LoVo (cell line): ENCODE measurements around the gene HDAC7.

Experiments
- DNase-seq: peaks from one replicate; pipeline ENCODE4 v3.0.0-alpha.2; 2016; ENCODE audit warnings: low spot score

HDAC7 gene

DNA sequence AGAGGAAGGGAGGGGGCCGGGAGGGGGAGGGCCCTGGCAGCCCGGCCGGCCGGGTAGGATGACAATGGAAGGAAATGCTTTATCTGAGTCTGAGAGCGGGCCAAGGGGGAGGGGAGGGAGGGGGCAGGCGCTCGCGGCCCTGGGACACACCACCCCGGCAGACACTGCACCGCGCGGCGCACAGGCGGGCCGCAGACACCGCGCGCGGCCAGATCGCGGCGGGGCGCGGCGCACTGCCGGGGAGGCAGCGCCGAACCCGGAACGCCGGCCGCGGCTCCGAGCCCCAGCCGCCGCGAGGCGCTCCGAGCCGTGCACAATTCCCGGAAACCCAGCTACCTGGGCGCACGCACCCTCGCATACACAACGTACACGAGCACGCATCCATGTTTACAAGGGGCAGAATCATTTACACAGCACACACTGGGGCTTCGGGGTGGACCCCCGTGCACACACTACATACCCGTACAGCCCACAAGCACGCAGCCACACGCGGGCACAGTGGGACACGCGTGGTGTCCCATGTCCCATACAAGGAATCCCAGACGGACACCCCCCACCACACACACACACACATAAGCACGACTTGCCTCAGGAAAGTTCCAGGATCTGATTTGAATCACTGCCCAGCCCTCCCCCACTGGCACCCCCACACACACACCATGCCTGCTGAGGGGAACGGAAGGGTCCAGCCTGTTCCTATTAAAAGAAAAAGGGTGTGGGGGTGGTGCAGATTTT lies at the start of gene HDAC7:
HDAC7 (minus strand) TSS at position 8 of the 735 bp plus-strand sequence. CDS start 118 bp downstream, outside the sequence.
- DNase-seq: peak; percentile 73

DNA sequence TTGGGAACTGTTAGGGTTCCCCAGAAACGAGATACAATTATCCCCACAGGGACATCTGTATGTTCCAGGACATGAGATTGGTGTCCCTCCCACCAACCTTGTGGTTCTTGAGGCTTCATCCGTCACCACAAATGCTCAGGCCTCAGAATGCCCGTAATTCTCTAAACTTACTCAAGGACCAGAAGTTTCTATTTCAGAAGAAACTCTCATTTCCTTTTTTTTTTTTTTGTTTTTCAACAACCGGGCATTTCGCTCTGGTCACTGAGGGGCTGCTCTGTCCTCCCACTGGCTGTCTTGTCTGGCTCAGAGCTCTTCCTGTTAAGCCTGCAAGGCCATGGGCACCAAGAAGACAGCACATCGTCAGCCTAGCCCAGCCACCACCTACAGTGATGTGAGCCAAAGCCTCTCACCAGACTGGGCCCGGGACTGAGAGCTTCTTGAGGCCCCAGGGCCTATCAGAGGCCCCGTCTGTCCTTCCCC lies 48.9 kb upstream of the HDAC7 start:
- DNase-seq: no peak

DNA sequence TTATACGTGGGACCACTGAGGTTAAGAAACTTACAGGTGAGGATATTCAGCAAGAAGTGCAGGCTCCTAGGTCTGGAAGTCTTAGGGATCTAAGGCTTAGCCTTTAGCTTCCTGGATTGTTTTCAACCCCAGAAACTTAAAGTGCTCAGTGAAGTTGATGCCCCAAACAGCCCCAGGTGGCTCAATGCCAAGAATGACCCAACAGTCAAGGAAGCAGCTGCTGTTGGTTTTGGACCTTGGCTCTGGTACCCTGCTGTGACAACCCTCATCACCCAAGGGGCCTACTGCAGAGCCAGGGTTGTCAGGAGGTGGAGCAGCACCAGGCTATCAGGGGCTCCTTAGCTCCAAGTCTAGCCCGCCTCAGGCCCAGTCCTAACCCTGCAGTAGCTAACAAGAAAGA lies 48.3 kb upstream of the HDAC7 start:
- no peak for DNase-seq

DNA sequence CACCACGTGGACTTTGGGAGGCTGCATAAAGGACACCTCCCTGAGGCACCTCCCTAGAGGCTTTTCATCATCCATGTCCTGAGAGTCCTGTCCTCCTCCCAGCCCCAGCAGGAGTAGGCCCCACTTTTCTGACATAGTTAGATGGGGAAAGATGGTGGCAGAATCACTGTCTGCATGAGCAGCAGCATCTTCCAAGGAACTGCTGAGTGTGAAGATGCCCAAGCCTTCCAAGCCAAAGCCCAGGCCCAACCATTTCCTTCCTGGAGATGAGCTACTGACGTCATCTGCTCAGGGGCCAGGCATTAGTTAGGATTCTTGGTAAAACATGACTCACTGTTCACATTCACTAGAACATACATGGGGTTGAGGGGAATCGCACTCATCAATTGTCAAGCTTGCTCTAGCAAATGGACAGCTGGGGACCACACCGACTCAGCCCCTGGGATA lies 47.8 kb upstream of the HDAC7 start:
- no peak for DNase-seq

DNA sequence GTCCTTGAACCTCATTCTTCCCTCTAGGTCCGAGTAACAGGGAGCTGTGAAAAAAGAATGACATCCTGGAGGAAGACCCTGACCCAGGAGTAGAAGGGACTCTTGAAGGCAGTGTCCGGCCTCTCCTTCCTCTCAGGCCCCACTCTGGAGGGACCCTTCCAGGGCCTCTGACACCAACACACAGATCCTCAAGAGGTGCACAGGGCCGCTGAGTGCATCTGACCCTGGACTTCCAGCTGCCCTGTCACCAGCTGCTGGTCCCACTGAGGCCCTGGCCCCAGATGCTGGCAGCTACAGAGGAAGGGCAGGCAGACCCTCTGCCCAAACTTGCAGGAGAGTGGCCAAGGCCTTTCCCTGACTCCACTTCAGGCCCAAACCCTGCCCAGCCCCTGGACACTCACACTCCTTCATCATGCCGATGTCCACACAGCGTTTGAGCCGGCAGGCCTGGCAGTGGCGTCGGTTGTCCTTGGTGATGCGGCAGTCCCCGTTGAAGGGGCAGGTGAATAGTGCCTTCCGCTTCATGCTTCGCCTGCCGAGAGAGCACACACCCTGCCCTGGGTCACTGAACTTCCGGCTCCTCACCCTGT lies 45.0 kb upstream of the HDAC7 start:
- no peak for DNase-seq

GRCh38 chr12:47863985-47864384 lies 44.3 kb upstream of the HDAC7 start:
- no peak for DNase-seq

- no peak for DNase-seq
These were observed 43.8 kb upstream of the HDAC7 start for GRCh38 chr12:47863467-47863866.

- no peak for DNase-seq
These were observed 43.2 kb upstream of the HDAC7 start for GRCh38 chr12:47862881-47863280.

- no peak for DNase-seq
These were observed 42.6 kb upstream of the HDAC7 start for GRCh38 chr12:47862167-47862750.

DNA sequence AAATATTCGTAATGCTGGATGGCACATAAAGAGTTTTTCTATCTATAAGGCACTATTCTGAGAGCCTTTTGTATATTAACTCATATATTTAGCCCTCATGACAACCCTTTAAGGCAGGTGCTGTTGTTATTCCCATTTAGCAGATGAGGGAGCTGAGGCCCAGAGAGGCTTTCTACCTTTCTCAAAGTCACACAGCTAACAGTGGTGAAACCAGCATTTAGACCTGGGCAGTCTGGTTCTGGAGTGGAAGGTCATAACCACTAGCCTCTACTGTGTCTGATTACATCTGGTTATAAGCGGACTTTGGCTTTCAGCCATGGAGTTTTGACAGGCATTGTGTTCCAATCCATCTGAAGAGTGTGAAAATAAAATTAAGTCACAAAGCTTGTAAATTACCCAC lies 41.2 kb upstream of the HDAC7 start:
- DNase-seq: no peak

GRCh38 chr12:47860279-47860841 lies 40.7 kb upstream of the HDAC7 start:
- DNase-seq: no peak

DNA sequence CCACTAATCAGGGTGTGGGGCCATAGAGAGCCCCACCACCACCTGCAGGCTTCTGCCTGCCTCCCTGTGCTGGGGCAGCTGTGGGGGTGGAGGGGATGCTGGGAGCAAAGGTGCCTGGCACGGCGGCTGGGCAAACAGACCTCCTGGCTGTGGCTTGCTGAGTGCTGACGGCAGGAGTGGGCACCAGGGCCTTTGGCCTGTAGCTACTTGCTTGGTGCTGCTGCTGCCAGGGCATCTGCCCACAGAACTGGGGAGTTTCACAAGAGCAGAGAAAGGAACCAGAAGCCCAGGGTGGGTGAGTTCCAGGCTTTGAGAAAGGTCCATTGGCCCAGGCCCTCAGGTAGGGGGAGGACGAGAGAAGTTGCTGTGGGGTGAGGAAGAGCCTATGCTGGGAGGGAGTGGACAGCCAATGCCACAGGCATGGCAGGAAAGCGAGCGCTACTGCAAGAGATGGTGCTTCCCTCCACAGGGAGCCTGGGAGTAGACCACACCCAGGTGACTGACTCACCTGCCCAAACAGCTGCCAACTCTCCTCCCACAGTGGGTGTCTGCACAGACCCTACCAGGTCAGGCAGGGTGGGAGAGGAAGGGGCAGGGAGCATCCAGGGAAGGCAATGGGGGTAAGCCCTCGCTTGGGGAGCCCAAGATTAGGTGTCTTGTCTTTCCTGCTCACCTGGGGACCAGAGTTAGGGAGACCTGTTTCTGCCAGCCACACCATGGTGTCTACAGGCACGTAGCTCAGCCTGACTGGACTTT lies 39.0 kb upstream of the HDAC7 start:
- peak; percentile 43 for DNase-seq

- DNase-seq: no peak
These were observed 37.2 kb upstream of the HDAC7 start for GRCh38 chr12:47856721-47857575.

DNA sequence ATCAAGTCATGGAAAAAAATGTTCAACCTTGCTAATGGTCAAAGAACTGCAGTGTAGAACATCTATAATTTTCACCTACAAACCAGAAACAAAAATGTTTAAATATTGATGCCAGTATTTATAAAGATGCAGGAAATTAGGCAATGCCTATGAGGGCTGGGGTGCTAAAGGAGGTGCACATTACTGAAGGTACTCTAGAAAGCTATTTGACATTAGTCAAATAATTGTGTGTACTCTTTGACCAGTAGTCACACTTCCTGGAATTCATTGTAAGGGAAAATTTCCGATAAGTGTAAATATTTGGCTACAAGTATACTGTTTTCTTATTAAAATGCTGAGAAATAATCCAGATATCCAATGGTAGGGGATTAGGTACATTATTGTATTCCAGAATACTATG lies 36.4 kb upstream of the HDAC7 start:
- DNase-seq: no peak

- DNase-seq: no peak
These were observed 35.8 kb upstream of the HDAC7 start for GRCh38 chr12:47855502-47855901.

- no peak for DNase-seq
These were observed 34.8 kb upstream of the HDAC7 start for GRCh38 chr12:47854531-47854930.

DNA sequence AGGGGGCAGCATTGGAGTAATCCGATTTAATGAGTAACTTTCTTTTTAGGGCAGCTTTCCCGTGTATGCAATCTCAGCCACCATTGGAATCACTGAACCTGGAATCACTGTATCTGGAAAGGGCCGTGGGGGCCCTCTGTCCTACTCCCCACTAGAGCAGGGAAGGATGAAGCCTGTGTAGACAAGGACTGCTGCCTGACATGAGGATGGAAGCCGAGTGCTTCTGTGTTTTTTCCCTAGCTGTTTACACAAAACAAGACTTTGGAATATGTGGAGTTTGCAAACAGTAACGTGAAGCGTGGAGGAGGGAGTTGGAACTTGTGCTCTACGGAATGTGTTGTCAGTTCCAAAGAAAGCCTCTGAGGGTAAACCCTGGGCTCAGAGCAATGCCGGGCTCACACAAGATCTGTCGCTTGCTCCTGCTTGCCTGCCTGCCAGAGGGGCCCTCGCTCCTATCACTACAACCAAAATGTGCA lies 32.4 kb upstream of the HDAC7 start:
- no peak for DNase-seq

GRCh38 chr12:47851303-47851952 lies 31.7 kb upstream of the HDAC7 start:
- no peak for DNase-seq

DNA sequence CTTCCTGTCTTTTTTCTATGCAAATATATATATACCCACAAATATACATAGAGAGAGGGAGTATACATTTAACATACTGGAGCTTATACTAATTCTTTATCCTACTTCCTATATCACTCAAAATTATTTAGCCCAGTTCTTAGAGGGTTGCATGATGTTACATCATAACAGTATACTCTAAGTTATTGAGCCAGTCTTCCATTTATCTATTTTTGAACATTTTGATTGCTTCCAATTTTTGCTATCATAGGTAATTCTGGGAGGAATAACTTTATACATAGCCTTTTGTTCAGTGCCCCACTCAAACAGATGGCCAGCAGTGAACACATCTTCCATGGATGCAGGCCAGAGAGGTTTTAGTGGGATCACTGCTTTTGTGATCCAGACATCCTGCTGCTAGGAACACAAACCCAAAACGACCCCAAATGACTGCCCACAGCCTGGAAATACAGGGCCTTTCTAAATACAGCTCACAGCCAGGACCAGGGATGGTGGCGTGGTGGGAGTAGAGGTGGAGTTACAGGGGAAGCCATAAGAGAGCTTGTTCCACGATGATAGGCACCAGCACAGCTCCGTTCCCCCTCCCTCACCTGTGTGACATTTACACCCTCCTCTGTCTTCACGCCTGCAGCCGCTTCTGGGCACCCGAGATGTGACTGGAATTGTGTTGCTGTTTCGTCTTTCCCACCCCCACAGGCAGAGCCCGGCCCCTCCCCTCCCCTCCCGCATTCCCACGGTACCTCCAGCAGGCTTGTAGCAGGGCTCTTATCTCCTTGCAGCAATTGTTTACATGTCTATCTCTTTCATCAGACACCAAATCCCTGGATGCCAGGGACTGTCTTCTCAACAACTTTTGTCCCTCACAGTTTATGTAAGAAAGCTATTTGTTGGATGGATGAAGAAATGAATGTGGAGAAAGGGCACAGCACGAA lies 30.7 kb upstream of the HDAC7 start:
- DNase-seq: no peak
